HG03095 (cell line): ENCODE measurements around the gene ATL1.
A peak's percentile ranks its signal among the peaks of the same experiment; 100 is the strongest.
"Not testable (repeated sequence)": the region's sequence is repeated elsewhere in the genome, so short reads cannot be mapped to it uniquely, and the experiment has no call there.

Experiments
- ATAC-seq: cut with Tn5 transposase; IDR thresholded peaks from one replicate; pipeline ENCODE4 v1.9.1; 2021; ENCODE audit warnings: moderate library complexity; ENCODE audit not compliant: unreplicated experiment

Gene ATL1

GRCh38 chr14:50600849-50601248 is 40.9 kb downstream of the ATL1 start:
- ATAC-seq, result no peak

- no peak for ATAC-seq
Measured at GRCh38 chr14:50601394-50601793, 41.4 kb downstream of the ATL1 start.

GRCh38 chr14:50602035-50602434 is 42.1 kb downstream of the ATL1 start:
- ATAC-seq, result no peak

- ATAC-seq, result no peak
Measured at GRCh38 chr14:50603565-50603964, 43.6 kb downstream of the ATL1 start.

- ATAC-seq, result no peak
Measured at GRCh38 chr14:50605766-50606165, 45.8 kb downstream of the ATL1 start.

GRCh38 chr14:50606468-50606867 is 46.5 kb downstream of the ATL1 start:
- ATAC-seq, result no peak

- ATAC-seq, result no peak
Measured at GRCh38 chr14:50607181-50607580, 47.2 kb downstream of the ATL1 start.

GRCh38 chr14:50607761-50608160 is 47.8 kb downstream of the ATL1 start:
- no peak for ATAC-seq

- ATAC-seq, result no peak
Measured at GRCh38 chr14:50608302-50608851, 48.4 kb downstream of the ATL1 start.

- ATAC-seq, result no peak
Measured at GRCh38 chr14:50610465-50610864, 50.5 kb downstream of the ATL1 start.

GRCh38 chr14:50612806-50613205 is 52.9 kb downstream of the ATL1 start:
- ATAC-seq, result no peak

- ATAC-seq, result no peak
Measured at GRCh38 chr14:50615056-50615455, 55.1 kb downstream of the ATL1 start.

- ATAC-seq, result no peak
Measured at GRCh38 chr14:50615552-50615951, 55.6 kb downstream of the ATL1 start.

- no peak for ATAC-seq
Measured at GRCh38 chr14:50616275-50616674, 56.3 kb downstream of the ATL1 start.

- ATAC-seq, result no peak
Measured at GRCh38 chr14:50619569-50620141, 59.7 kb downstream of the ATL1 start.

GRCh38 chr14:50620341-50620740 is 60.4 kb downstream of the ATL1 start:
- no peak for ATAC-seq

- ATAC-seq, result no peak
Measured at GRCh38 chr14:50622978-50623377, 63.0 kb downstream of the ATL1 start.

GRCh38 chr14:50624447-50624846 is 64.5 kb downstream of the ATL1 start:
- ATAC-seq, result no peak

GRCh38 chr14:50624947-50625346 is 65.0 kb downstream of the ATL1 start:
- ATAC-seq, result not testable (repeated sequence)

- no peak for ATAC-seq
Measured at GRCh38 chr14:50631408-50631821, 71.5 kb downstream of the ATL1 start.

GRCh38 chr14:50633954-50634353 is 74.0 kb downstream of the ATL1 start:
- no peak for ATAC-seq

- ATAC-seq, result no peak
Measured at GRCh38 chr14:50635141-50635540, 75.2 kb downstream of the ATL1 start.

- peak; percentile 78 for ATAC-seq
Measured at GRCh38 chr14:50647282-50647681, 87.3 kb downstream of the ATL1 start.
